Mesenchymal stem cell (in vitro differentiated cells and primary cell): ENCODE measurements around the gene CTSL.

ENCODE experiments used
- DNase-seq: peaks from one replicate; pipeline ENCODE4 v3.0.0-alpha.2; 2013
- H2AFZ ChIP-seq: one replicate; pipeline ENCODE4 v1.6.1; 2013; ENCODE audit warnings: low read depth, mild to moderate bottlenecking, control low read depth, inconsistent platforms, low read length, moderate library complexity
- H2AK5ac ChIP-seq: 2 replicates; pipeline ENCODE4 v1.6.1; 2013; ENCODE audit warnings: low read length, moderate library complexity, mild to moderate bottlenecking, inconsistent platforms; ENCODE audit not compliant: severe bottlenecking
- H2BK120ac ChIP-seq: one replicate; pipeline ENCODE4 v1.6.1; 2013; ENCODE audit warnings: low read depth, mild to moderate bottlenecking, inconsistent platforms, low read length, moderate library complexity
- H2BK12ac ChIP-seq, 2 experiments: one replicate each; pipeline ENCODE4 v1.6.1; 2013; ENCODE audit warnings: inconsistent platforms in 2 of 2, low read length in 2 of 2, mild to moderate bottlenecking in 2 of 2, moderate library complexity in 2 of 2, control low read depth in 1 of 2
- H2BK15ac ChIP-seq: one replicate; pipeline ENCODE4 v1.6.1; 2013; ENCODE audit warnings: mild to moderate bottlenecking, low read depth, inconsistent platforms; ENCODE audit not compliant: poor library complexity, severe bottlenecking
- H2BK5ac ChIP-seq: 2 replicates; pipeline ENCODE4 v1.6.1; 2013; ENCODE audit warnings: low read depth, mild to moderate bottlenecking, low read length, control low read depth, inconsistent platforms; ENCODE audit not compliant: poor library complexity, severe bottlenecking
- H3K14ac ChIP-seq, 2 experiments: one replicate each; pipeline ENCODE4 v1.6.1; 2013; ENCODE audit warnings: inconsistent platforms in 2 of 2, low read length in 2 of 2, control low read depth in 1 of 2, mild to moderate bottlenecking in 1 of 2, moderate library complexity in 1 of 2
- H3K18ac ChIP-seq, 2 experiments: one replicate each; pipeline ENCODE4 v1.6.1; 2013; ENCODE audit warnings: inconsistent platforms in 2 of 2, low read length in 2 of 2, control low read depth in 1 of 2, low read depth in 1 of 2, mild to moderate bottlenecking in 1 of 2
- H3K23ac ChIP-seq, 2 experiments: one replicate each; pipeline ENCODE4 v1.6.1; 2013; ENCODE audit warnings: inconsistent platforms in 2 of 2, low read length in 2 of 2, mild to moderate bottlenecking in 2 of 2, moderate library complexity in 2 of 2, control low read depth in 1 of 2
- H3K27ac ChIP-seq: 2 replicates; pipeline ENCODE4 v1.5.1; 2013; ENCODE audit warnings: mild to moderate bottlenecking, moderate library complexity, low read length, control low read depth, inconsistent platforms; ENCODE audit not compliant: poor library complexity, severe bottlenecking
- H3K27me3 ChIP-seq, 2 experiments: 2 replicates each; pipeline versions ENCODE4 v1.6.1 to v1.7.0; 2013; ENCODE audit warnings: low read length in 2 of 2, mild to moderate bottlenecking in 2 of 2, moderate library complexity in 2 of 2, control low read depth in 1 of 2, inconsistent platforms in 1 of 2; ENCODE audit not compliant: control insufficient read depth in 1 of 2, insufficient read depth in 1 of 2
- H3K36me3 ChIP-seq, 2 experiments: 2 replicates each; pipeline versions ENCODE4 v1.6.1 to v1.7.0; 2013; ENCODE audit warnings: low read length in 2 of 2, control low read depth in 1 of 2, inconsistent platforms in 1 of 2, low read depth in 1 of 2, mild to moderate bottlenecking in 1 of 2; ENCODE audit not compliant: insufficient read depth in 2 of 2, control insufficient read depth in 1 of 2
- H3K4ac ChIP-seq, 2 experiments: one replicate each; pipeline ENCODE4 v1.6.1; 2013; ENCODE audit warnings: inconsistent platforms in 2 of 2, low read length in 2 of 2, mild to moderate bottlenecking in 2 of 2, moderate library complexity in 2 of 2, control low read depth in 1 of 2, low read depth in 1 of 2
- H3K4me1 ChIP-seq: 2 replicates; pipeline ENCODE4 v1.6.1; 2013; ENCODE audit warnings: low read depth, low read length, control low read depth; ENCODE audit not compliant: control insufficient read depth, insufficient read depth
- H3K4me2 ChIP-seq: 2 replicates; pipeline ENCODE4 v1.6.1; 2013; ENCODE audit warnings: low read length, mild to moderate bottlenecking, inconsistent platforms; ENCODE audit not compliant: poor library complexity, severe bottlenecking
- H3K4me3 ChIP-seq, 2 experiments: 2 replicates each; pipeline versions ENCODE4 v1.5.1 to v1.7.0; 2013; ENCODE audit warnings: low read length in 2 of 2, mild to moderate bottlenecking in 2 of 2, control low read depth in 1 of 2, low read depth in 1 of 2; ENCODE audit not compliant: insufficient read depth in 1 of 2
- H3K79me1 ChIP-seq: replicated peaks from 2 replicates; pipeline ENCODE4 v1.6.1; 2013; ENCODE audit warnings: mild to moderate bottlenecking, control low read depth, low read length, inconsistent platforms; ENCODE audit not compliant: poor library complexity, severe bottlenecking
- H3K9ac ChIP-seq: 2 replicates; pipeline ENCODE4 v1.7.0; 2013; ENCODE audit warnings: mild to moderate bottlenecking, low read length, moderate library complexity
- H3K9me3 ChIP-seq: 2 replicates; pipeline ENCODE4 v1.7.0; 2013; ENCODE audit warnings: mild to moderate bottlenecking, low read length; ENCODE audit not compliant: control insufficient read depth
- H4K8ac ChIP-seq: one replicate; pipeline ENCODE4 v1.6.1; 2013; ENCODE audit warnings: inconsistent platforms, mild to moderate bottlenecking, low read length, moderate library complexity
- H4K91ac ChIP-seq: one replicate; pipeline ENCODE4 v1.6.1; 2013; ENCODE audit warnings: mild to moderate bottlenecking, low read length, inconsistent platforms
- WGBS: methylation state at CpG from one replicate; pipeline ENCODE4 v1.1.7; 2013; ENCODE audit warnings: mixed read lengths; 5-methylcytosine and 5-hydroxymethylcytosine counted together

CTSL gene

GRCh38 chr9:87683751-87684626, 41.9 kb upstream of the CTSL start:
- Histone ChIP-seq H3K4me2 (no peak overlapping the region), H3K27me3 (no peaks in the 10 kb centered on the region), H2BK15ac (peak overlapping the region; percentile 52), H2AFZ (no peak overlapping the region), H3K4ac (no peak overlapping the region), H3K4me1 (peaks cover 11% of the 10 kb centered on the region), H4K91ac (peak overlapping the region; percentile 70), H3K18ac (no peak overlapping the region), H3K79me1 (peaks cover 23% of the 10 kb centered on the region), H3K23ac (no peak overlapping the region), H3K14ac (no peak overlapping the region), H3K9me3 (no peaks in the 10 kb centered on the region), H2AK5ac (no peak overlapping the region), H3K27ac (no peak overlapping the region), H4K8ac (no peak overlapping the region), H3K9ac (no peak overlapping the region), H2BK12ac (peak overlapping the region in 1 of 2 experiments; percentile 3), H2BK5ac (no peak overlapping the region), H3K36me3 (peaks cover 20 to 49% of the 10 kb centered on the region in 2 experiments), H3K4me3 (no peak overlapping the region), H2BK120ac (no peak overlapping the region)
- 95% methylated on average over 24 of the region's 24 CpGs for WGBS
- no peak for DNase-seq

GRCh38 chr9:87684627-87685219, 41.2 kb upstream of the CTSL start:
- Histone ChIP-seq H3K4ac (no peak overlapping the region), H3K36me3 (peaks cover 20 to 45% of the 10 kb centered on the region in 2 experiments), H2BK12ac (peak overlapping the region in 1 of 2 experiments; percentile 92), H3K9ac (no peak overlapping the region), H2AK5ac (no peak overlapping the region), H3K27me3 (no peaks in the 10 kb centered on the region), H3K14ac (no peak overlapping the region), H3K79me1 (peaks cover 19% of the 10 kb centered on the region), H3K4me3 (no peak overlapping the region), H3K18ac (peak overlapping the region in 1 of 2 experiments; percentile 37), H2BK120ac (no peak overlapping the region), H3K9me3 (no peaks in the 10 kb centered on the region), H3K4me2 (no peak overlapping the region), H3K23ac (no peak overlapping the region), H2BK5ac (no peak overlapping the region), H2BK15ac (no peak overlapping the region), H4K91ac (no peak overlapping the region), H4K8ac (peak overlapping the region; percentile 78), H2AFZ (no peak overlapping the region), H3K27ac (no peak overlapping the region), H3K4me1 (peaks cover 11% of the 10 kb centered on the region)
- DNase-seq: peak; percentile 33
- WGBS: 54% methylated on average over 11 of the region's 11 CpGs

GRCh38 chr9:87685441-87685840, 40.5 kb upstream of the CTSL start:
- WGBS: 82% methylated on average over 2 of the region's 4 CpGs

GRCh38 chr9:87685871-87686519, 39.9 kb upstream of the CTSL start:
- Histone ChIP-seq H3K4me3 (no peak overlapping the region), H3K9me3 (peaks cover 5% of the 10 kb centered on the region), H3K18ac (peak overlapping the region; percentile 29 to 79), H4K91ac (peak overlapping the region; percentile 76), H3K14ac (peak overlapping the region in 1 of 2 experiments; percentile 78), H2AK5ac (no peak overlapping the region), H3K4ac (peak overlapping the region in 1 of 2 experiments; percentile 43), H3K27ac (no peak overlapping the region), H3K23ac (no peak overlapping the region), H3K9ac (no peak overlapping the region), H3K4me2 (no peak overlapping the region), H2AFZ (no peak overlapping the region), H2BK5ac (no peak overlapping the region), H3K36me3 (peaks cover 20 to 42% of the 10 kb centered on the region in 2 experiments), H2BK12ac (peak overlapping the region; percentile 58 to 64), H2BK15ac (no peak overlapping the region), H3K79me1 (peaks cover 19% of the 10 kb centered on the region), H2BK120ac (no peak overlapping the region), H3K4me1 (peaks cover 11% of the 10 kb centered on the region), H4K8ac (peak overlapping the region; percentile 84), H3K27me3 (no peaks in the 10 kb centered on the region)
- peak; percentile 17 for DNase-seq
- WGBS: 84% methylated on average over 8 of the region's 14 CpGs

More at GRCh38 chr9:87685441-87685840, 40.5 kb upstream of the CTSL start:
- no peak overlapping the region for H2BK120ac ChIP-seq
- H3K9ac ChIP-seq: no peak overlapping the region
- H3K36me3 ChIP-seq: peaks cover 20 to 44% of the 10 kb centered on the region in 2 experiments
- no peak overlapping the region for H2AFZ ChIP-seq
- no peak overlapping the region for H2BK15ac ChIP-seq
- H3K4me3 ChIP-seq: no peak overlapping the region
- H3K14ac ChIP-seq: no peak overlapping the region
- H3K4me2 ChIP-seq: no peak overlapping the region
- peak overlapping the region; percentile 74 for H4K8ac ChIP-seq
- H2BK5ac ChIP-seq: no peak overlapping the region
- peak overlapping the region; percentile 27 to 59 for H2BK12ac ChIP-seq
- H3K18ac ChIP-seq: no peak overlapping the region
- peaks cover 19% of the 10 kb centered on the region for H3K79me1 ChIP-seq
- no peak overlapping the region for H3K23ac ChIP-seq
- H2AK5ac ChIP-seq: no peak overlapping the region
- peaks cover 1% of the 10 kb centered on the region for H3K9me3 ChIP-seq
- H3K27ac ChIP-seq: no peak overlapping the region
- no peaks in the 10 kb centered on the region for H3K27me3 ChIP-seq
- no peak overlapping the region for H3K4ac ChIP-seq
- peaks cover 11% of the 10 kb centered on the region for H3K4me1 ChIP-seq
- peak; percentile 44 for DNase-seq
- H4K91ac ChIP-seq: no peak overlapping the region
